Ascending aorta (tissue), 2 donors: ENCODE results near the gene ATG10. TPM values are rescaled to one million over a fixed set of nuclear protein-coding genes. Genes with fewer than 3 reads are reported as not detected.

Source experiments
- DNase-seq, 2 donors: peaks; one replicate each; pipeline ENCODE4 v3.0.0-alpha.2; 2019; ENCODE audit warnings: low spot score in 2 of 2
- H3K27ac ChIP-seq, 2 donors: fragments of 200-600 bp; sonication (generic); one replicate each; pipeline ENCODE4 v1.5.1; 2016 to 2017; ENCODE audit warnings: mild to moderate bottlenecking in 1 of 2
- H3K27me3 ChIP-seq: fragments of 200-600 bp; sonication (generic); one replicate; pipeline ENCODE4 v1.5.1; 2017
- H3K36me3 ChIP-seq, 2 donors: fragments of 200-600 bp; sonication (generic); one replicate each; pipeline ENCODE4 v1.5.1; 2016
- H3K4me1 ChIP-seq, 2 donors: fragments of 200-600 bp; sonication (generic); one replicate each; pipeline ENCODE4 v1.5.1; 2016 to 2017; ENCODE audit warnings: mild to moderate bottlenecking in 1 of 2
- H3K4me3 ChIP-seq, 2 donors: fragments of 200-600 bp; sonication (generic); one replicate each; pipeline ENCODE4 v1.5.1; 2016 to 2017; ENCODE audit warnings: mild to moderate bottlenecking in 1 of 2
- H3K9me3 ChIP-seq, 2 donors: fragments of 200-600 bp; sonication (generic); one replicate each; pipeline ENCODE4 v1.5.1; 2016
- intact Hi-C: fragments of 100-400 bp; cut with DNase I; formaldehyde crosslinking; loops from one replicate; pipeline ENCODE4 v1.15.1; 2023
- total RNA-seq: library from RNA; depleted of rRNA; stranded (reverse); fragments of >200 nt; gene quantifications from one replicate; pipeline ENCODE4 v1.1.0, GENCODE V29; 2016
- TF ChIP-seq, protein P1 (sequence below), 3 experiments: fragments of 200-600 bp in 2 of 3; fragments of 450-650 bp in 1 of 3; sonication (generic) in 2 of 3; IDR thresholded peaks; one replicate each; pipeline ENCODE4 v1.5.1; 2016 to 2019; ENCODE audit warnings: antibody characterized with exemption in 3 of 3, mild to moderate bottlenecking in 1 of 3, moderate library complexity in 1 of 3

ATG10 gene
- total RNA-seq, 1 donor from 2014 or later, result 8.4 TPM

DNA sequence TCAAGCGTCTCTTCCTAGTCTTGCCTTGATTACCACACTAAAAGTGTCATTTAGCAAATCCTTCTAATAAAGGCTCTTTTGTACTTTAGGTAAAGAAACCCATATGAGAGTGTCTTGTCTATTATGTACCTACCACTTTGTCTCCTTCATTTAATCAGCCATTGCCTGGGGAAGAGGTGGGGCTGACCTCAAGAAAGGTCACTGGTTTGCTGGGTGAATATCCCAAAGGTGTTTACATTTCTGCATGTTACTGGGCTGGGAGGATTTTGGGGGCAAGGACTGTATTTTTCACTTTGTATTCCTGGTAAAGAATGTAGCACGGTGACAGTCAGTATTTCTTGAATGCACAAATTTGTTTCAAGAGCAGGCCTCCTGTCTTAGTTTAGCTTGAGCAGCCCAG is 318.2 kb downstream of the ATG10 start:
- TF ChIP-seq, protein P1, sequence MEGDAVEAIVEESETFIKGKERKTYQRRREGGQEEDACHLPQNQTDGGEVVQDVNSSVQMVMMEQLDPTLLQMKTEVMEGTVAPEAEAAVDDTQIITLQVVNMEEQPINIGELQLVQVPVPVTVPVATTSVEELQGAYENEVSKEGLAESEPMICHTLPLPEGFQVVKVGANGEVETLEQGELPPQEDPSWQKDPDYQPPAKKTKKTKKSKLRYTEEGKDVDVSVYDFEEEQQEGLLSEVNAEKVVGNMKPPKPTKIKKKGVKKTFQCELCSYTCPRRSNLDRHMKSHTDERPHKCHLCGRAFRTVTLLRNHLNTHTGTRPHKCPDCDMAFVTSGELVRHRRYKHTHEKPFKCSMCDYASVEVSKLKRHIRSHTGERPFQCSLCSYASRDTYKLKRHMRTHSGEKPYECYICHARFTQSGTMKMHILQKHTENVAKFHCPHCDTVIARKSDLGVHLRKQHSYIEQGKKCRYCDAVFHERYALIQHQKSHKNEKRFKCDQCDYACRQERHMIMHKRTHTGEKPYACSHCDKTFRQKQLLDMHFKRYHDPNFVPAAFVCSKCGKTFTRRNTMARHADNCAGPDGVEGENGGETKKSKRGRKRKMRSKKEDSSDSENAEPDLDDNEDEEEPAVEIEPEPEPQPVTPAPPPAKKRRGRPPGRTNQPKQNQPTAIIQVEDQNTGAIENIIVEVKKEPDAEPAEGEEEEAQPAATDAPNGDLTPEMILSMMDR (IDR thresholded peaks at IDR 0.05), result no peak
- intact Hi-C loops, result no loop called here
- no peaks in the 10 kb centered on the region for H3K9me3 ChIP-seq
- no peaks in the 10 kb centered on the region for H3K36me3 ChIP-seq
- no peak for DNase-seq
- H3K27me3 ChIP-seq, result no peaks in the 10 kb centered on the region
- H3K4me3 ChIP-seq, result no peak overlapping the region
- no peaks in the 10 kb centered on the region for H3K4me1 ChIP-seq
- H3K27ac ChIP-seq, result no peak overlapping the region

DNA sequence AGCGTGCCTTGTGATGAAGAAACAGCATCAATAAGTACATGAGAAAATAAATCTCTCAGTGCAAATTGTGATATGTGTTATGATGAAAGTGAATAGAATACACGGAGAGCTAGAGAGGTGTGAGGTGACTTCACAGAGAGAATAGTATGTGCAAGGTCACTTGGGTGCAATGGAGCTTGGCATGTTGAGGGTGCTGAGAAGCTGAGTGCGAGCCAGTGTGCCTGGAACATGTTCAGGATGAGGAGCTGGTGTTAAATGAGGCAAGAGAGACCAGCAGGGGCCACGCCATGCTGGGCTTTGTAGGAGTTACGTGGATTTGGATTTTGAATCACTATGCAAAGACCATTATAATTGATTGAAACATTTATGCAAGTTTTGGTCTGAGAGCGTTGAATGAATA is 319.1 kb downstream of the ATG10 start:
- intact Hi-C loops, result no loop called here
- H3K36me3 ChIP-seq, result no peaks in the 10 kb centered on the region
- no peak for DNase-seq
- no peaks in the 10 kb centered on the region for H3K27me3 ChIP-seq
- no peak overlapping the region for H3K4me3 ChIP-seq
- no peaks in the 10 kb centered on the region for H3K4me1 ChIP-seq
- no peak overlapping the region for H3K27ac ChIP-seq
- no peaks in the 10 kb centered on the region for H3K9me3 ChIP-seq
- TF ChIP-seq, protein P1 (IDR thresholded peaks at IDR 0.05), result no peak

DNA sequence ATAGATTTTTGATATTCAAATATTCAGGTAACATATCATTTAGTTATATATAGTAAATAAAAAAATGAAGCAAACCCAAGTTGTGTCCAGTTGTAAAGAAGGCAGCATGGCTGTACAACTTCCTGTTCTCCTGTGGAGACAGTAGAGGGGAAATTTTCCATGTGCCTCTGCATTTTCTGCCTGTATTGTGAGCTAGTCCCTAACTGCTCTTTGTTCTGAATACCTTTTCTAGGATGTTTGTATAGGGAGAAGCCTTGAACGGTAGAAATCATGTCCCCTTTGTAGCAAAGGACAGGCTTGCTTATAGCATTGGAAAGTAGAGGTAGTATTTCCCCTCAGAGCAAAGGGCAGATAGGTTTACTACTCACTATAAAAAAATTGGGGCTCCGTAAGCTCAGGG is 319.6 kb downstream of the ATG10 start:
- intact Hi-C loops, result no loop called here
- DNase-seq, result no peak
- Histone ChIP-seq H3K36me3 (no peaks in the 10 kb centered on the region), H3K4me1 (no peaks in the 10 kb centered on the region), H3K27ac (no peak overlapping the region), H3K9me3 (no peaks in the 10 kb centered on the region), H3K27me3 (no peaks in the 10 kb centered on the region), H3K4me3 (no peak overlapping the region)
- TF ChIP-seq, protein P1 (IDR thresholded peaks at IDR 0.05), result no peak

DNA sequence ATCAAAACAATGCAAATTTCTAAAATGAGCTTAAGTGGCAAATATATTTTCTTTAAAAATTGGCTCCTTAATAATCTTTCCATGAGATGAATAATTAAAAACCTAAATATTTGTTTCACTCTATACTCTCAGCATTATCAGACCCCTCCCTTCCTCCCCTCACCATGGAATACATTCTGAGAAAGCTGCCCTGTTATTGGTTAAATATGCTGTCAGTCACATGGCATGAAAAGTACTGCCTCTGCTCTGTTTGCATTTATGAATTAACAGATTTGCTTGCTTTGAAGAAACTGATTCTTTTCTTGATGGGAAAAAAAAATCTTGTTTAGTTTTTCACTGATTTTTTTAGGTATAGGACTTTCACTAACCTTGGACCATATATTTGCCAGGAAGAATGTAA is 323.3 kb downstream of the ATG10 start:
- intact Hi-C loops, result no loop called here

DNA sequence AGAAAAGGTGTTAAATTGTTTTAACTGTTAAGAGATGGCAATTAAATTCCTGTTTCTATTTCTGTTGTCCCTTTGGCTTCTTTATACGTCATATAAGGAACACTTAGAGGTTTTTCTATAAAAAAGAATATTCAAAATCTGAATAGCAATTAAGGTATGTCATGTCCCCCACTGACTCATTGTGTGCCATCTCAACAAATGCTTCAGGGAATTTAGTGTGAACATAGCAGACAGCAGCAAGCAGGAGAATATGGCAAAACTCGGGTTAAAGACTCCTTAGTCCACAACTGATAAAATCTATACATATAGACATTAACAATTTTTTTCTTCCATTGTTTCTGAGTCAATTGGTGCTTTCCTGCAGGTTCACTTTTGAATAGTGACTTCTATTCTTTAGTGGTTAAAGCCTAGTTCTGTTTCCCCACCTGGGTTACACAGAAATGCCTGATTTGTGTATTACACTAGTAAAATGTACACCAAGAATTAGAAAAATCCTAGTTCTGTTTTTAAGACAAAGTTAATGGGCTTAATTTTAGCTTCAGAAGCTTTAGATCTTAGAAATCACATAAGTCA is 324.2 kb downstream of the ATG10 start:
- DNase-seq, result no peak
- Histone ChIP-seq H3K4me3 (no peak overlapping the region), H3K27me3 (no peaks in the 10 kb centered on the region), H3K36me3 (no peaks in the 10 kb centered on the region), H3K27ac (no peak overlapping the region), H3K9me3 (no peaks in the 10 kb centered on the region), H3K4me1 (no peaks in the 10 kb centered on the region)
- TF ChIP-seq, protein P1 (IDR thresholded peaks at IDR 0.05), result no peak
- intact Hi-C loops, result no loop called here

More for the DNA sequence above, 323.3 kb downstream of the ATG10 start:
- no peak for DNase-seq
- TF ChIP-seq, protein P1 (IDR thresholded peaks at IDR 0.05), result no peak
- Histone ChIP-seq H3K36me3 (no peaks in the 10 kb centered on the region), H3K4me3 (no peak overlapping the region), H3K27me3 (no peaks in the 10 kb centered on the region), H3K9me3 (no peaks in the 10 kb centered on the region), H3K27ac (no peak overlapping the region), H3K4me1 (no peaks in the 10 kb centered on the region)

DNA sequence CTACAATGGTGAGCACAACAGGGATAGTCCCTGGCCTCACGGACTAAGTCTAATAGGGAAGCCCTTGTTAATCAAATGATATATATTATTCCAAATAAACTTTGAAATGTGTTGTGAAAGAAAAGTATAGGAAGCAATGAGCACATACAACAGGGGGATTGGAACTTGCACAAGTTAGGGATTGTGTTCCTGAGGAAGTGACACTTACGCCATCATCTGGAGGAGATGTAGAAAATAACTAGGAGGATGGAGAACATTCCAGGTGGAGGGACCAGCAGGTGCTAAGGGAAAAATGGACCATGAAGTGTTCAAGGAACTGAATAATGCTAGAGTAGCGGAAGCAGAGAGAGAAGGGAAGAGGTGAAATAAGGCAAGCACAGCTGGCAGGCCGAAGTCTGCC is 325.1 kb downstream of the ATG10 start:
- no peaks in the 10 kb centered on the region for H3K4me1 ChIP-seq
- no peak overlapping the region for H3K4me3 ChIP-seq
- no peaks in the 10 kb centered on the region for H3K9me3 ChIP-seq
- H3K27ac ChIP-seq, result no peak overlapping the region
- no peak for DNase-seq
- TF ChIP-seq, protein P1 (IDR thresholded peaks at IDR 0.05), result no peak
- no peaks in the 10 kb centered on the region for H3K36me3 ChIP-seq
- no peaks in the 10 kb centered on the region for H3K27me3 ChIP-seq
- intact Hi-C loops, result no loop called here
